Measurements from ENCODE around the gene TMEM131L. TPM values are rescaled to one million over a fixed set of nuclear protein-coding genes. Genes with fewer than 3 reads are reported as not detected.
A peak's percentile ranks its signal among the peaks of the same experiment; 100 is the strongest.

TMEM131L gene
- total and polyA plus RNA-seq, 7 donors, result 0.60 to 27.2 (median 12.1) TPM

- DNase-seq, result no peak
- Histone ChIP-seq H3K4me1 (peaks cover 0 to 49% (median 35%) of the 10 kb centered on the region in 4 donors), H3K4me3 (no peak overlapping the region), H3K9me3 (no peaks in the 10 kb centered on the region), H3K36me3 (no peaks in the 10 kb centered on the region), H3K27ac (no peak overlapping the region), H3K27me3 (no peaks in the 10 kb centered on the region)
- no peak for TF ChIP-seq EP300 (IDR thresholded peaks at IDR 0.05)
- TF ChIP-seq POLR2A (IDR thresholded peaks at IDR 0.05), result no peak
- no peak for TF ChIP-seq CTCF (IDR thresholded peaks at IDR 0.05)
- intact Hi-C loops (cut with DNase I), result no loop called here
- WGBS, 2 donors, result 95% methylated on average over 9 of the region's 9 CpGs
Observed at GRCh38 chr4:153481478-153481877, 15.3 kb downstream of the TMEM131L start.

GRCh38 chr4:153483432-153484418 is 17.6 kb downstream of the TMEM131L start:
- Histone ChIP-seq H3K27me3 (no peaks in the 10 kb centered on the region), H3K4me1 (peaks cover 0 to 56% (median 51%) of the 10 kb centered on the region in 4 donors), H3K27ac (peak overlapping the region; percentile 67 to 72 (median 70)), H3K9me3 (no peaks in the 10 kb centered on the region), H3K36me3 (no peaks in the 10 kb centered on the region), H3K4me3 (peak overlapping the region in 2 of 4 donors; percentile 19 to 22)
- intact Hi-C loops (cut with DNase I), result no loop called here
- TF ChIP-seq POLR2A (IDR thresholded peaks at IDR 0.05) (no peak), CTCF (IDR thresholded peaks at IDR 0.05) (no peak), EP300 (IDR thresholded peaks at IDR 0.05) (no peak), POLR2AphosphoS5 (IDR thresholded peaks at IDR 0.05) (no peak)
- no peak for DNase-seq
- WGBS, 2 donors, result 75 to 84% methylated on average over 10 of the region's 10 CpGs

- peaks cover 0 to 57% (median 44%) of the 10 kb centered on the region in 4 donors for H3K4me1 ChIP-seq
- peak overlapping the region in 3 of 4 donors; percentile 70 to 84 (median 80) for H3K27ac ChIP-seq
- no peaks in the 10 kb centered on the region for H3K27me3 ChIP-seq
- intact Hi-C loops (cut with DNase I), result no loop called here
- DNase-seq, result no peak
- 64 to 76% methylated on average over 2 of the region's 2 CpGs for WGBS, 2 donors
- H3K4me3 ChIP-seq, result no peak overlapping the region
- no peaks in the 10 kb centered on the region for H3K9me3 ChIP-seq
- H3K36me3 ChIP-seq, result no peaks in the 10 kb centered on the region
- TF ChIP-seq EP300 (IDR thresholded peaks at IDR 0.05), result no peak
Observed at GRCh38 chr4:153485359-153485758, 19.2 kb downstream of the TMEM131L start.

- peaks cover 0 to 57% (median 44%) of the 10 kb centered on the region in 4 donors for H3K4me1 ChIP-seq
- DNase-seq, result no peak
- H3K36me3 ChIP-seq, result no peaks in the 10 kb centered on the region
- H3K4me3 ChIP-seq, result no peak overlapping the region
- no peaks in the 10 kb centered on the region for H3K27me3 ChIP-seq
- TF ChIP-seq EP300 (IDR thresholded peaks at IDR 0.05) (no peak), CTCF (IDR thresholded peaks at IDR 0.05) (no peak), POLR2AphosphoS5 (IDR thresholded peaks at IDR 0.05) (no peak), POLR2A (IDR thresholded peaks at IDR 0.05) (no peak)
- H3K9me3 ChIP-seq, result no peaks in the 10 kb centered on the region
- intact Hi-C loops (cut with DNase I), result no loop called here
- peak overlapping the region; percentile 70 to 84 (median 76) for H3K27ac ChIP-seq
- WGBS, 2 donors, result 83 to 84% methylated on average over 5 of the region's 5 CpGs
Observed at GRCh38 chr4:153485860-153486259, 19.7 kb downstream of the TMEM131L start.
